Stimulated activated CD4-positive, alpha-beta T cell treated with anti-CD3 and anti-CD28 coated beads, Interleukin-15, amount 100 ng/mL, for 48 hours (primary cell): ENCODE measurements around the gene ARHGAP6.

Experiments used
- DNase-seq, 2 donors: peaks; one replicate each; pipeline ENCODE4 v3.0.0-alpha.2; 2020; ENCODE audit warnings: low read depth in 2 of 2

Gene ARHGAP6

DNA sequence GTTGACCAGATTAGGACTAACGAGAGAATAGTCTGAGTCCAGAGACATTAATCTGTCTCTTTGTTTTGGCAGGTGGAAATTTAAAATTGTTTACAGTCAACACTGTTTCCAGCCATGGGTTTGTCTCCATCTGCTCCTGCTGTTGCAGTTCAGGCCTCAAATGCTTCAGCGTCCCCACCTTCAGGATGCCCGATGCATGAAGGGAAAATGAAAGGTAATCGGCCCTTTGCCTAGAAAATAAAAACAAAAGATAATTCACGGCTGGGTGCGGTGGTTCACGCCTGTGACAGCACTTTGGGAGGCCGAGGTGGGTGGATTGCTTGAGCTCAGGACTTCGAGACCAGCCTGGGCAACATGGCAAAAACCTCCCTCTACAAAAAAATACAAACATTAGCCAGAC lies 553.8 kb downstream of the ARHGAP6 start:
- DNase-seq = no peak

DNA sequence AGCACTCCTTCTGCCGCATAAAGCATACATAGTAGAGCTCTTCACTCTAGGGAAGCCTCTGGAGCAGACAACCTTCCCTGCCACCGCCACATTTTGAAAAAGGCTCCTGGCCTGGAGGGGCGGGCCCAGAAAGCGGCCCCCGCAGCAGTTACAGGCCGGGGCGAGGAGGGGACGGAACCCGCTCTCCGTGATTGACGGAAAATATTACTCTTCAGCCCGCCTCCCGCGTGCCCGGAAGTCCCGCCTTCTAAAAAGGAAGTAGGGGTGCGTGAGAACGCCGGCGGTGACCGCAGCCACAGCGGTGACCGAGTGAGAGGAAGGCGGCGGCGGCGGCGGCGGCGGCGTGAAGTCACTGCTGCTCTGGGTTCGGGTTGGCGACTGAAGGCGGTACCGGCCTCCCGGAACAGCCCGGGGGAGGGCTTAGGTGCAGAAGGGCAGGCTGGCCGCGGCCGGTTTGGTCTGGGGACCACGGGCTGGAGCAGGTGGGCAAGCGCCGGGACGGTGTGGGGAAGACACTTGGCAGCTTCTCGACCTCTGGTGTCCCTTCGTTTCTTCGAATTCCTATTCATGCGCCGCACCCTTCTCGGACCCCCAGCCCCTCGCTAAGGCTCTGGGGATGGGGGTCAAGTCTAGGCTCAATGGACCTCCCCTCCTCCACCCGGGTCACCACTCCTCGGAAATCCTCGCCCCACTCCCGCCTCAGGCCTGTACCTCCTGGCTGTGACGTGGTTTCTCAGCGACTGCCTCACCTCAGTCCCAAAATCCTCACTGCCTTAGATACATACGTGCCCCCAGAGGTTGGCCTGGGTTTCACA lies 554.5 kb downstream of the ARHGAP6 start, which contains the start of gene HCCS:
Gene HCCS, plus strand, starts transcription at position 296 of the 815 bp plus-strand sequence. CDS start 729 bp downstream, outside the sequence.
- peak; percentile 63 to 67 for DNase-seq

DNA sequence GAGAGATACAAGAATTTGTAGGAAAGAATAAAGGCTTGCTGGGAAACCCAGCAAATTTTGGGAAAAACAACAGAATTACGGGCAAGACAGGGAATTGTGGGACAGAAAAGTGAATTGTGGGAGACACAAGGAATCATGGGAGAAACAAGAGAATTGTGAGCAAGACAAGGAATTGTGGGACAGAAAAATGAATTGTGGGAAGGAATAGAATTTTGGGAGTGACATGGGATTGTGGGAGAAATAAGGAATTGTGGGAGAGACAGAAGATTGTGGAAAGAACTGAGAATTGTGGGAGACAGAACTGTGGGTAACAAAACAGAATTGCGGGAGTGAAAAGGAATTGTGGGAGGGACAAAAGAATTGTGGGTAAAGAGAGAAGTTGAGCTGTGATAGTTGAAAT lies 555.8 kb downstream of the ARHGAP6 start:
- no peak for DNase-seq

DNA sequence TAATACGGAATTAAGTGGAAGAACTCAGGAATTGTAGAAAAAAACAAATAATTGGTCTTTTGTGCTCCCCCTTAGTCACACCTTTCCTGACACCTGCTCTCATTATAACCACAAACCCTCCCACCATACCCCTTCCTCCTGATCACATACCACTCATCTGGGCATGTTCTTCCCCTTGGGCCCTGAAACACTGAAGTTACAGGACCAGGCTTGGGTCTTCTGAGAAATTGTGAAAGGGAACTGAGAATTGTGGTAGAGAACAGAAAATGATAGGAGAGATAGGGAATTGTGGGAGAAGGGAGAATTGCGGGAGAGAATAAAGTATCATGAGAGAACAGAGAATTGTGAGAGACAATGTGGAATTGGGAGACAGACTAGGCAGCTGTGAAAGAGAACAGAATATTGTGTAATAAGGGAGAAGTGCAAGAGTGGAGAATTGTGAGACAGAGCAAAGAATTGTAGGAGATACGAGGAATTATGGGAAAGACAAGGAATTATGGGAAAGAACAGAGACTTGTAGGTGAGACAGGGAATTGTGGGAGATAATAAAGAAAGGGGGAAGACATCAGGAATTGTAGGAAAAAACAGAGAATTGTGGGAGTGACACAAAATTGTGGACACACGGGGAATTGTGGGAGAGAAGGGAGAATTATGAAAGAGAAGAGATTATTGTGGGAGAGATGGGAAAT lies 557.3 kb downstream of the ARHGAP6 start:
- DNase-seq = no peak

DNA sequence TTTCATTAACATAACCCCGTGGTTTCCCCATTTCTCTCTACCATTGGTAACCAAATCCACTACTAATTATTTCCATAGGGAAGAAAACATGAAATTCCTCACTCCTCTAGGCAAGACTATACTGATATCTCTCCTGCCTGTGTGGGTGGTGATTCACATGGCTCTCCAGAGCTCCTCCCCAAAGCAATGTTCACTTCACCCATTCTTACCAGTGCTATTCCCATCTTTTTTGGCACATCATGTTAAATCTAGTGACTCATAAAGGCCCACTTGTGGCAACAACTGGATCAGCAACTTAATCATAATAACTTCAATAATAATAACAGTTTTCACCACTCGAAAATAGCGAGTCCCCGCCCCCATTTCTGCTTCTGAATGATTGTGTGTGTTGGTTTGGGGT lies 560.6 kb downstream of the ARHGAP6 start:
- no peak for DNase-seq

DNA sequence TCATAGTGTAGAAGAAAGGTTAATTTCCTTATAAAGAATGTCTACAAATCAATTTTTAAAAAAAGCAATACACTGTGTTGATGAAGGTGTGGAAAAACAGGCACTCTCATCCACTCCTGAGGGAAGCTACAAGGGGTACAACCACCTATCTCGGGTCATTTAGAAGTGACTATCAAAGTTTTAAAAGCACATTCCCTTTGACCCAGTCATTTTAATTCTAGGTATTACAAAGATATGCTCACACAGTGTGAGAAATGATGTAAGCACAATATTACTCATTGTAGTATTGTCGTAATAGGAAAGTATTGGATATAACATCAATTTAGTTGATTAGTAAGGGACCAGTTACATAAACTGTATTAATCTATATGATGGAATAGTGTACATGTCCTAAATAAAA lies 562.0 kb downstream of the ARHGAP6 start:
- no peak for DNase-seq

DNA sequence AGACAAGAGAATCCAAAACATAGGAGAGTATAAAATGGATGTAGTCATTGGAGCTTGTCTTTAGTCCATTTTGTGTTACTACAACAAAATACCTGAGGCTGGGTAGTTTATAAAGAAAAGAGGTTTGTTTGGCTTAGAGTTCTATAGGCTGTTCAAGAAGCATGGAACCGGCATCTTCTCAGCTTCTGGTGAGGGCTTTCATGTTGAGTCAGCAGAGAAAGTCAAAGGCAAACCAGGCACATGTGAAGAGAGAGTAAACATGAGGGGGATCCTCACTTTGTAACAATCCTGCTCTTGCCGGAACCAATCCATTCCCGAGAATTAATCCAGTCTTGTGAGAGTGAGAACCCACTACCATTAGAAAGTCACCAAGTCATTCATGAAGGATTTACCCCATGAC lies 562.7 kb downstream of the ARHGAP6 start:
- DNase-seq = no peak

DNA sequence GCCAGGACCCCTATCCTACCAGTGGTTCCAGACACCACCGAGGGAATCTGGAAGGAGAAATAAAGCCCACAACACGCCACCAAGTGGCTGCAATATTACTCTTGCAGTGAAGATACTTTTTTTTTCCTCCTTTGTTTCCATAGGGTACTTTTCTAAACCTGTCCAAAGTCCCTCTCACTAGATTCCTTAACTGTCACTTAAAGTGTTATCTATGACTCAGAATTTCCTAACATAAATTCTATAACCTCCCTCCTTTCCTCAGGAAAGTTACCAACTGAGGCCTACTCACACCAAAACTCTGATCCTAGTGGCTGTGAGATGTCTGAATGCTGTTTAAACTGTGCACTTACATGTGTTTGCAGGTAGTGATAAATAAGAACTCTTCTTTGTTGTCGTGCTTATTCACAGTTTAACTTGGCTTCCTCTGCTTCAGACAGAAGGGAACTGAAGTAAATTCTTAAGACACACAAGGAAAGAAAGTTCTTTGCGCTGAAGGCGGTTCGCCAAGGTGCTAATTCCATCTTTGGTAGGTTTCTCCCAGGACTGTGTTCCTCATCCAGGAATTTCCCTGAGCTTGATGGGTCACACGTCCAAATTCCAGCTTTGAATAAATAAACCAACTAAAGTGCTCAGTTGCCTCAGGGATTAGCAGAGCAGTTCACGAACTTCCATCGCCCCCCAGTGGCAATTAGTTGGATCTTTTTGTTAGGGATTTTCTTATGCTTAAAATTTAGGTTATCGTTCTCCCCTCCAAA lies 565.3 kb downstream of the ARHGAP6 start:
- no peak for DNase-seq

DNA sequence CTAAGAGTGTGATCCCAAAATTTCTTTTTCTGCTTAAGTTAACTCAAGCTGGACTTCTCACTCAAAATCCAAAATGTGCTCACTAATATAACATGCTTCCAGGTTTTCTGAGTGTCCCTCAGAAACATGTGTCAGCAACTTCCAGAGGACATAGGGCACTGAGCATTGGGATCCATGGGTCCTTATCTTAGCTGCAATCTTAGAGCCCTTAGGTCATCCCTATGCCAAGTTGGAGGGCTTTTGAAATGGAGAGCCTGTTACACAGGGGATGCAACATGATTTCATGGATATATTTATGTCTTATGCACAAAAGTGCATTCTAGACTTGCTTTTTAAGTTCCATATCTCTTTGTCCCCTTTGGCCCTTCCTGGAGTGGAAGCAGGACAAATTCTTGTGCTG lies 566.3 kb downstream of the ARHGAP6 start:
- DNase-seq = no peak

DNA sequence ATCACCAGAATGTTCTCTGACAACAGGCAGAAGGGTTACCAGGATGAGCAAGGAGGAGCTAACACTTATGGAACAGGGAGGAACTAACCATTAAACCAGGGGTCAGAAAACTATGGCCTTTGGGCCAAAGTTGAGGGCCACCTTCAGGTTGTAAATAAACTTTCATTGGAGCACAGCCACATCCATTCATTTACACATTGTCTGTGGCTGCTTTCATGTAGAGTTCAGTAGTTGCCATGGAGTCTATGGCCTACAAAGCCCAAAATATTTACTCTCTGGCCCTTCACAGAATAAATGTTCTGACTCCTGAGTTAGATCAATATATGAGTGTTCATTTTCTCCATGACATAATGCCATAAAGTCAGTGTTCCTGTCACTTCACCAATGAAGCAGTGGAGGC lies 567.8 kb downstream of the ARHGAP6 start:
- DNase-seq = no peak

DNA sequence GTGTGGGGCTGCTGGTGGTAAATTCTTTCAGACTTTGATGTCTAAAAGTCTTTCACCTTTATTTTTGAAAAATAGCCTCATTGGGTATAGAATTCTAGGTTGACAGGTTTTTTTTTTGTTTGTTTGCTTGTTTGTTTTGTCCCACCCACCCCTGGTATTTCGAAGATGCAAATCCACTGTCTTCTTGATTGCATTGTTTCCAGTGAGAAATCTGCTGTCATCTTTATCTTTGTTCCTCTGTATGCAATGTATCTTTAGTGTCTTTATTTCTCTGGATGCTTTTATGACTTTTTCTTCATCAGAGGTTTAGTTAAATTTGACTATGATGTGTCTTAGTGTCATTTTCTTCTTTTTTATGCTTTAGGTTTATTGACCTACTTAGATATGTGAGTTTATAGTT lies 575.9 kb downstream of the ARHGAP6 start:
- DNase-seq = no peak
